Measurements from ENCODE around the gene USP25.

USP25 gene

GRCh38 chr21:15774590-15774989, 44.8 kb downstream of the USP25 start:
- H3K4me3 ChIP-seq (ENCODE audit: insufficient read depth, low read depth, low read length): no peak overlapping the region
- no peaks in the 10 kb centered on the region for H3K4me1 ChIP-seq (ENCODE audit: control insufficient read depth, insufficient read depth, low read length)
- H3K27me3 ChIP-seq (ENCODE audit: control insufficient read depth, insufficient read depth, low read length, poor library complexity, severe bottlenecking): no peaks in the 10 kb centered on the region
- H3K9me3 ChIP-seq (ENCODE audit: control insufficient read depth, low read length): no peaks in the 10 kb centered on the region
- 96 to 98% methylated on average over 2 to 3 of the region's 3 CpGs for WGBS, 2 experiments
- no peaks in the 10 kb centered on the region for H3K36me3 ChIP-seq (ENCODE audit: control insufficient read depth, insufficient read depth, low read length)
- H3K27ac ChIP-seq (ENCODE audit: insufficient read depth, low read depth, low read length, poor library complexity, severe bottlenecking): no peak overlapping the region

GRCh38 chr21:15775291-15775690, 45.5 kb downstream of the USP25 start:
- Histone ChIP-seq H3K4me3 (ENCODE audit: insufficient read depth, low read depth, low read length) (no peak overlapping the region), H3K4me1 (ENCODE audit: control insufficient read depth, insufficient read depth, low read length) (no peaks in the 10 kb centered on the region), H3K36me3 (ENCODE audit: control insufficient read depth, insufficient read depth, low read length) (no peaks in the 10 kb centered on the region), H3K9me3 (ENCODE audit: control insufficient read depth, low read length) (no peaks in the 10 kb centered on the region), H3K27me3 (ENCODE audit: control insufficient read depth, insufficient read depth, low read length, poor library complexity, severe bottlenecking) (no peaks in the 10 kb centered on the region), H3K27ac (ENCODE audit: insufficient read depth, low read depth, low read length, poor library complexity, severe bottlenecking) (no peak overlapping the region)
- WGBS, 2 experiments: 93 to 94% methylated on average over 4 of the region's 4 CpGs

GRCh38 chr21:15775981-15776380, 46.2 kb downstream of the USP25 start:
- H3K27ac ChIP-seq (ENCODE audit: insufficient read depth, low read depth, low read length, poor library complexity, severe bottlenecking): no peak overlapping the region
- no peaks in the 10 kb centered on the region for H3K9me3 ChIP-seq (ENCODE audit: control insufficient read depth, low read length)
- H3K27me3 ChIP-seq (ENCODE audit: control insufficient read depth, insufficient read depth, low read length, poor library complexity, severe bottlenecking): no peaks in the 10 kb centered on the region
- no peaks in the 10 kb centered on the region for H3K36me3 ChIP-seq (ENCODE audit: control insufficient read depth, insufficient read depth, low read length)
- no peaks in the 10 kb centered on the region for H3K4me1 ChIP-seq (ENCODE audit: control insufficient read depth, insufficient read depth, low read length)
- no peak overlapping the region for H3K4me3 ChIP-seq (ENCODE audit: insufficient read depth, low read depth, low read length)

- Histone ChIP-seq H3K4me3 (ENCODE audit: insufficient read depth, low read depth, low read length) (no peak overlapping the region), H3K27me3 (ENCODE audit: control insufficient read depth, insufficient read depth, low read length, poor library complexity, severe bottlenecking) (no peaks in the 10 kb centered on the region), H3K36me3 (ENCODE audit: control insufficient read depth, insufficient read depth, low read length) (peaks cover 3% of the 10 kb centered on the region), H3K9me3 (ENCODE audit: control insufficient read depth, low read length) (no peaks in the 10 kb centered on the region), H3K4me1 (ENCODE audit: control insufficient read depth, insufficient read depth, low read length) (no peaks in the 10 kb centered on the region), H3K27ac (ENCODE audit: insufficient read depth, low read depth, low read length, poor library complexity, severe bottlenecking) (no peak overlapping the region)
- WGBS, 2 experiments: 83% methylated on average over 1 of the region's 2 CpGs; no CpG with 5 or more reads in 1 of the 2 experiments
Measured at GRCh38 chr21:15776818-15777217, 47.0 kb downstream of the USP25 start.

- no peaks in the 10 kb centered on the region for H3K27me3 ChIP-seq (ENCODE audit: control insufficient read depth, insufficient read depth, low read length, poor library complexity, severe bottlenecking)
- 94 to 95% methylated on average over 3 of the region's 3 CpGs for WGBS, 2 experiments
- no peak overlapping the region for H3K27ac ChIP-seq (ENCODE audit: insufficient read depth, low read depth, low read length, poor library complexity, severe bottlenecking)
- H3K4me1 ChIP-seq (ENCODE audit: control insufficient read depth, insufficient read depth, low read length): no peaks in the 10 kb centered on the region
- no peaks in the 10 kb centered on the region for H3K9me3 ChIP-seq (ENCODE audit: control insufficient read depth, low read length)
- no peak overlapping the region for H3K4me3 ChIP-seq (ENCODE audit: insufficient read depth, low read depth, low read length)
- peaks cover 9% of the 10 kb centered on the region for H3K36me3 ChIP-seq (ENCODE audit: control insufficient read depth, insufficient read depth, low read length)
Measured at GRCh38 chr21:15781986-15782385, 52.2 kb downstream of the USP25 start.

GRCh38 chr21:15788847-15789523, 59.2 kb downstream of the USP25 start:
- no peaks in the 10 kb centered on the region for H3K27me3 ChIP-seq (ENCODE audit: control insufficient read depth, insufficient read depth, low read length, poor library complexity, severe bottlenecking)
- WGBS, 2 experiments: 87 to 93% methylated on average over 2 to 4 of the region's 4 CpGs
- no peaks in the 10 kb centered on the region for H3K9me3 ChIP-seq (ENCODE audit: control insufficient read depth, low read length)
- no peak overlapping the region for H3K4me3 ChIP-seq (ENCODE audit: insufficient read depth, low read depth, low read length)
- H3K27ac ChIP-seq (ENCODE audit: insufficient read depth, low read depth, low read length, poor library complexity, severe bottlenecking): no peak overlapping the region
- H3K4me1 ChIP-seq (ENCODE audit: control insufficient read depth, insufficient read depth, low read length): no peaks in the 10 kb centered on the region
- H3K36me3 ChIP-seq (ENCODE audit: control insufficient read depth, insufficient read depth, low read length): no peaks in the 10 kb centered on the region

- no peak overlapping the region for H3K4me3 ChIP-seq (ENCODE audit: insufficient read depth, low read depth, low read length)
- no peaks in the 10 kb centered on the region for H3K9me3 ChIP-seq (ENCODE audit: control insufficient read depth, low read length)
- no peak overlapping the region for H3K27ac ChIP-seq (ENCODE audit: insufficient read depth, low read depth, low read length, poor library complexity, severe bottlenecking)
- H3K4me1 ChIP-seq (ENCODE audit: control insufficient read depth, insufficient read depth, low read length): no peaks in the 10 kb centered on the region
- H3K36me3 ChIP-seq (ENCODE audit: control insufficient read depth, insufficient read depth, low read length): no peaks in the 10 kb centered on the region
- H3K27me3 ChIP-seq (ENCODE audit: control insufficient read depth, insufficient read depth, low read length, poor library complexity, severe bottlenecking): no peaks in the 10 kb centered on the region
Measured at GRCh38 chr21:15793109-15793508, 63.3 kb downstream of the USP25 start.

GRCh38 chr21:15793550-15794235, 63.9 kb downstream of the USP25 start:
- H3K36me3 ChIP-seq (ENCODE audit: control insufficient read depth, insufficient read depth, low read length): no peaks in the 10 kb centered on the region

GRCh38 chr21:15794277-15794912, 64.6 kb downstream of the USP25 start:
- Histone ChIP-seq H3K4me3 (ENCODE audit: insufficient read depth, low read depth, low read length) (no peak overlapping the region), H3K9me3 (ENCODE audit: control insufficient read depth, low read length) (no peaks in the 10 kb centered on the region), H3K27ac (ENCODE audit: insufficient read depth, low read depth, low read length, poor library complexity, severe bottlenecking) (no peak overlapping the region), H3K36me3 (ENCODE audit: control insufficient read depth, insufficient read depth, low read length) (no peaks in the 10 kb centered on the region), H3K27me3 (ENCODE audit: control insufficient read depth, insufficient read depth, low read length, poor library complexity, severe bottlenecking) (no peaks in the 10 kb centered on the region), H3K4me1 (ENCODE audit: control insufficient read depth, insufficient read depth, low read length) (no peaks in the 10 kb centered on the region)
- WGBS, 2 experiments: 92 to 100% methylated on average over 2 of the region's 2 CpGs

More at GRCh38 chr21:15793550-15794235, 63.9 kb downstream of the USP25 start:
- no peaks in the 10 kb centered on the region for H3K9me3 ChIP-seq (ENCODE audit: control insufficient read depth, low read length)
- no peak overlapping the region for H3K4me3 ChIP-seq (ENCODE audit: insufficient read depth, low read depth, low read length)
- WGBS, 2 experiments: 84 to 100% methylated on average over 1 of the region's 1 CpG
- H3K27me3 ChIP-seq (ENCODE audit: control insufficient read depth, insufficient read depth, low read length, poor library complexity, severe bottlenecking): no peaks in the 10 kb centered on the region
- no peaks in the 10 kb centered on the region for H3K4me1 ChIP-seq (ENCODE audit: control insufficient read depth, insufficient read depth, low read length)
- no peak overlapping the region for H3K27ac ChIP-seq (ENCODE audit: insufficient read depth, low read depth, low read length, poor library complexity, severe bottlenecking)

- H3K4me1 ChIP-seq (ENCODE audit: control insufficient read depth, insufficient read depth, low read length): no peaks in the 10 kb centered on the region
- no peak overlapping the region for H3K4me3 ChIP-seq (ENCODE audit: insufficient read depth, low read depth, low read length)
- H3K9me3 ChIP-seq (ENCODE audit: control insufficient read depth, low read length): no peaks in the 10 kb centered on the region
- H3K27me3 ChIP-seq (ENCODE audit: control insufficient read depth, insufficient read depth, low read length, poor library complexity, severe bottlenecking): no peaks in the 10 kb centered on the region
- H3K27ac ChIP-seq (ENCODE audit: insufficient read depth, low read depth, low read length, poor library complexity, severe bottlenecking): no peak overlapping the region
- no peaks in the 10 kb centered on the region for H3K36me3 ChIP-seq (ENCODE audit: control insufficient read depth, insufficient read depth, low read length)
- WGBS, 2 experiments: 94 to 96% methylated on average over 4 of the region's 4 CpGs
Measured at GRCh38 chr21:15795533-15795932, 65.8 kb downstream of the USP25 start.

All from ectodermal cell (in vitro differentiated cells).